Left renal cortex interstitium (tissue), 4 donors: ENCODE results near the gene KRTAP10-8. TPM values are rescaled to one million over a fixed set of nuclear protein-coding genes. Genes with fewer than 3 reads are reported as not detected.
"Not testable (repeated sequence)": the region's sequence is repeated elsewhere in the genome, so short reads cannot be mapped to it uniquely, and the experiment has no call there.

ENCODE experiments used
- DNase-seq, 4 donors: peaks; one replicate each; pipeline ENCODE4 v3.0.0-alpha.2; 2013; ENCODE audit warnings: low read depth in 4 of 4, low spot score in 2 of 4, missing footprints in 1 of 4
- polyA plus RNA-seq, 4 donors: library from polyadenylated mRNA; unstranded; fragments of 120-200 nt; gene quantifications; one replicate each; pipeline ENCODE4 v1.2.1, GENCODE V29; 2013; ENCODE audit not compliant: insufficient read length in 4 of 4

The KRTAP10-8 gene, protein sequence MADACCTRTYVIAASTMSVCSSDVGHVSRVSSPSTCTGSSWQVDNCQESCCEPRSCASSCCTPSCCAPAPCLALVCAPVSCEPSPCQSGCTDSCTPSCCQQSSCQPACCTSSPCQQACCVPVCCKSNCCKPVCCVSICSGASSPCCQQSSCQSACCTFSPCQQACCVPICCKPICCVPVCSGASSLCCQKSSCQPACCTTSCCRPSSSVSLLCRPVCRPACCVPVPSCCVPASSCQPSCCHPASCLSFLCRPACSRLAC
- polyA plus RNA-seq = not detected

GRCh38 chr21:44612029-44612486 is at the start of gene KRTAP10-8:
KRTAP10-8 (plus strand) TSS chr21:44612079; CDS start chr21:44612101, 22 bp downstream.
- no peak for DNase-seq

GRCh38 chr21:44564099-44564498 is 47.8 kb upstream of the KRTAP10-8 start:
- no peak for DNase-seq

DNA sequence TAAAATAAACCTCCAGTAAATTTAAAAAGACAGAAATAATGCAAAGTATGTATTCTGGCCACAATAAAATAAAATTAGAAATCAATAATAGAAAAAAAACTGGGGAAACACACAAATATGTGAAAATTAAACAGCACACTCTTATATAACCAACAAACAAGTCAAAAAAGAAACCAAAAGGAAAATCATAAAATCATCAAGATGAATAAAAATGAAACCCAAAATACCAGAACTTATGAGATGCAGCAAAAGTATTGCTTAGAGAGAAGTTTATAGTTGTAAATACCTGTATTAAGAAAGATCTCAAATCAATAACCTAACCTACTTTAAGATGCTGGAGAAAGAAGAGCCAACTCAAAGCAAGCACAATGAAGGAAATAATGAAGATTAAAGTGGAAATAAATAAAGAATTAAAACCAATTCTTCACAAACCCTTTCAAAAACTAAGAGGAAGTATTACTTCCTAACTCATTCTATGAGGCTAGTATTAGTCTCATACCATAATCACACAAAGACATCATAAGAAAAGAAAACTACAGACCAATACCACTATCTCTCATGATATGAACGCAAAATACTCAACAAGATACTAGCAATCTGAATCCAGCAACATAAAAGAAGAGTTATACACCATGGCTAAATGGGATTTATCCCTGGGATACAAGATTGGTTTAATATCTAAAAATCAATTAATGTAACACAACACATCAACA is 46.8 kb upstream of the KRTAP10-8 start:
- no peak for DNase-seq

DNA sequence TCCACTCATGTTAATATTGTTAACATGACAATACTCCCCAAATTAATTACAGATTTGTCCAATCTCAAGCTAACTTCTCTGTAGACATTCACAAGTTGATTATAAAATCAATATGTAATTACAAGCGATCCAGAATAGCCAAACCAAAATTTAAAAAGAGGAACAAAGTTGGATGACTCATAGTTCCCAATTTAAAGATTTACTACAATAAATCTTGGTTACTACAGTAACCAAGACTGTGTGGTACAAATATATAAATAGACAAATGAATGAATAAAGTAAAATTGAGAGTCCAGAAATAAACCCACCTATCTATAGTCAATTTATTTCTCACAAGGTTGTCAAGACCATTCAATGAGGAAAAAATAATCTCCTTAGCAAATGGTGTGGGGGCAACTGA is 45.5 kb upstream of the KRTAP10-8 start:
- no peak for DNase-seq

DNA sequence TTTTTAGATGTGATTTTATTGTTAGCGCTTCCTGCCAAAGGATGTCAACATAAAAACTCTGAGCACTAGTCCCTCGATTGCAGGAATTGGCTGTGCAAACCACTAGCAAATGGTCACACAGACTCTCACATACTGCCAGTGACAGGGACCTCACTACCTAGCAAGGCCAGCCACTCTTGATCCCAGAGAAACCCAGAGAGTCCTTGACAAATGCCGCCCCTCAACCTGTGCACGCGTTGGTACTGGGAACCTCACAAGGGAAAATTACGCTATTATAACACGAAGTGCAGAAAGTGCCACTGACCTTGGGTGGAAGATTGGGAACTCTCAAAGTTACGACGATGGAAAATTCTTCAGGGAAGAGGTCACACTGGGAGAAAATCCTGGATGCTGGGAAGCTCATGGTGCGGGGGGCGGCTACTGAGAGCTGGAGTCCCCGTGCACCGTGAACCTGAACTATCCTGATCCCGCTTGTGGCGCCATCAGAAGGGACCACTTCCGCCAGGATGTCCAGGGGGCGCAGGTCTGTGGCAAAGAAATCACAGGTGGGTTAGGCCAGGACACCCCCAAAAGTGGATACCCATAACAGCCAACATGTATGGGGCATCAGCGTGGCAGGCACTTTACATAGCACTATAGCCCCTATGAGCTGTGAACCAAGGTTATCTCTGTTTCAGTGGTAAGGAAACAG is 44.3 kb upstream of the KRTAP10-8 start:
- no peak for DNase-seq

DNA sequence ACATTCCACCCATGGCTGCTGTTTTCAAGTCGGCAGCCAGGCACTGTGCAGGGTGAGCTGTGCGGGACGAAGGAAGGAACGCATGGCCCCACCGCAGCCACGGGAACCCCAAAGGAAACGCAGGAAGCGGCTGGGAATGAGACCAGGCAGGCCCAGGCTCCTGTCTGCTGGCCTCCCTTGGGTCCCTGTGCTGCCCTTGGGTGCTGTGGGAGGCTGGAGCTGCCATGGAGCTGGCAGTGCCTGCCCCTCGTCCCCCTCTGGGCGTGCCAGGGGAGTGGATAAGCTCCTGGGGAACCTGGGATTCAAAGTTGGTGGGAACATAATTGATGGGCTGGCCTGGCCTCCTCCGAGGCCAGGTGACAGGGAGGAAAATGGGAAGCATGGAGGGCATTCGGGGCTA is 43.6 kb upstream of the KRTAP10-8 start:
- no peak for DNase-seq

DNA sequence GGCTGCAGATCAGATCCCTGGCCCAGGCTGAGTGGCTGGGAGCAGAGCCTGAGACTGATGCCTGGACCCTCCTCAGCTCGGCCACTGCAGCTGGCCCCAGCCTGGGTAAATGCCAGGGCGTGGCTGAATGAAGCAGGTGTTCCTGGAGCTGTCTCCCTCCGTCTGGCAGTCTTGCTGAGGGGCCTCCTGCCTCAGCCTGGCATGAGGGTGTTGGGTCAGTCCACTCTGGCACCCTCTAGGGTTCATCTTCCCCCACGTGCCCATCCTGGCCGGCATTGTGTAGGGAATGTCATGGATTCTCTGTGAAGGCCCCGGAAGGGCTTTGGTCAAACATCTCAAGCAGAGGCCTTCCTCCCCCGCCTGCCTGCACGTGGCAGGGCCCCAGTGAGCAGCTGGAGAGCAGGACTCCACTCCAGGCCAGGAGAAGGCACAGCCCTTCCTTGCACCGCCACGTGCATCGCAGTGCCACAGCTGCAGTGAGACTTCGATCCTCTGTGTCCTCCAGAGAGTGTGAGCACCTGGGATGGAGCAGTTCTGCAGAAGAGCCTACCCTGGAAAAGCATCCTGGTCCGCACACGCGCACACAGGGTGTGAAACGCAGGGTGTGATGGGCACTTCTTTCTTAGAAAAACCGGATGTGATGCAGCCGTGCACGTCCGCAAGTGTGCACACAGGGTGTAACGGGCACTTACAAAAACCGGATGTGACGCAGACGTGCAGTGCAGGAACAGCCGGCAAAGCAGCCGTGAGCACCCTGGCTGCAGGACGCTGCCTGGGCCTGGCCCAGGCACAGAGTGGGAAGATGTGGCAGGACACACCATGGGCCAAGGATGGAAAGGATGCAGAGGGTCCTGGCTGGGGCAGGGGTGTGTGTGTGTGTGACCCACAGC is 43.0 kb upstream of the KRTAP10-8 start:
- DNase-seq = no peak

DNA sequence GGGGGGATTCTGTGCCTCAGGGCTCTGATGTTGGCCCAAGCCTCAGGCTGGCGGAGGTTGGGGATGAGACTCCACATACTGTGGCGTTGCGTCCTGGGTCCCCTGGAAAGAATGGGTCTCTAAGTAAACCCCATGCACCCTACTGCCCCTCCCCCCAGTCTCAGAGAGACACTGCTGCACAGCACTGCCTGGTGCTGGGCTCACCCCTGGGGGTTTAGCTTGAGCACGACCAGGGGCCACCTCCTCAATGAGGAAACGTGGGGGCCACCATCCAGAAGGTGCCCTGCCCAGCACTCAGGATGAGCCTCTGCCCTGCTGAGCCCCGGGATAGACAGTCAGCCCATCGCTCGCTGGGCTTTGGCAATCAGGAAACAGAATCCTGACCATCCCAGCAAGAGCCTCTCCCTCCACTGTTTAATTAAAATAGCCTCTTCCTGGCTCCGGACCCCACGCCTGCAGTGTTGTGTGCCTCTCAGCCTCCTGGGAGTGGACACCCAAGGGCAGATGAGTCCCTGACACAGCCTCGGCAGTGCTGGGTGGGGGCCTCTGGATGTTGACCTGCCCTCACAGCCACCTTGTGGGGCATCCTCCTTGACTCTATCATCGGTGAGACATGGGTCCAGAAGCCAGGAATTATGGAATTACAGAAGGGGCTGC is 41.9 kb upstream of the KRTAP10-8 start:
- no peak for DNase-seq

GRCh38 chr21:44571296-44571695 is 40.6 kb upstream of the KRTAP10-8 start:
- no peak for DNase-seq

- DNase-seq = no peak
These were observed 39.8 kb upstream of the KRTAP10-8 start for GRCh38 chr21:44571844-44572782.

DNA sequence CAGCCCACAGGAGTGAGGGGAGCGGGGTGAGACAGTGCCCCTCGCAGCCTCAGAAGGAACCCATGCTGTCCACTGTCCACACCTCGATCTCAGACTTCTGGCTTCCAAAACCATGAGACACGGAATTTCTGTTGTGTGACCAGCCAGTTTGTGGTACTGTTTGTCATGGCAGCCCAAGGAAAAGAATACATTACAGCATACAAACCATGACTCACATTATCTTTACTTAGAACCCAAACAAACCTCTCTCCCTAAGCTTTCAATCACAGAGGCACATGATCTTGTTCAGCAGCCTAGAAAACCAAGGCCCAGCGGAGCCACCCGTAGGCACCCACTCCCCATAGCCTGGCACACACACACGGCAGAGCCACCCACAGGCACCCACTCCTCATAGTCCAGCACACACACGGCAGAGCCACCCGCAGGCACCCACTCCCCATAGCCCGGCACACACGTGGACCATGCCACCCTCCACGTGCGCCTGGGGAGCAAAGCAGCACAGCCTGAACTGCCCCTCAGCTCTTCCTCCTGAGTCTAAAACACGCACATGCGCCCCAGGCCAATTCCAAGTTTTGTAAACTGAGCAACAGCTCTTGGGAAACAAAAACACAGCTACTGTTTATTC is 38.8 kb upstream of the KRTAP10-8 start:
- DNase-seq = no peak

- not testable (repeated sequence) for DNase-seq
These were observed 38.0 kb upstream of the KRTAP10-8 start, which contains the start of gene KRTAP10-4 for GRCh38 chr21:44573630-44574456. KRTAP10-4 (plus strand) TSS chr21:44573729; CDS start chr21:44573759, 30 bp downstream.

DNA sequence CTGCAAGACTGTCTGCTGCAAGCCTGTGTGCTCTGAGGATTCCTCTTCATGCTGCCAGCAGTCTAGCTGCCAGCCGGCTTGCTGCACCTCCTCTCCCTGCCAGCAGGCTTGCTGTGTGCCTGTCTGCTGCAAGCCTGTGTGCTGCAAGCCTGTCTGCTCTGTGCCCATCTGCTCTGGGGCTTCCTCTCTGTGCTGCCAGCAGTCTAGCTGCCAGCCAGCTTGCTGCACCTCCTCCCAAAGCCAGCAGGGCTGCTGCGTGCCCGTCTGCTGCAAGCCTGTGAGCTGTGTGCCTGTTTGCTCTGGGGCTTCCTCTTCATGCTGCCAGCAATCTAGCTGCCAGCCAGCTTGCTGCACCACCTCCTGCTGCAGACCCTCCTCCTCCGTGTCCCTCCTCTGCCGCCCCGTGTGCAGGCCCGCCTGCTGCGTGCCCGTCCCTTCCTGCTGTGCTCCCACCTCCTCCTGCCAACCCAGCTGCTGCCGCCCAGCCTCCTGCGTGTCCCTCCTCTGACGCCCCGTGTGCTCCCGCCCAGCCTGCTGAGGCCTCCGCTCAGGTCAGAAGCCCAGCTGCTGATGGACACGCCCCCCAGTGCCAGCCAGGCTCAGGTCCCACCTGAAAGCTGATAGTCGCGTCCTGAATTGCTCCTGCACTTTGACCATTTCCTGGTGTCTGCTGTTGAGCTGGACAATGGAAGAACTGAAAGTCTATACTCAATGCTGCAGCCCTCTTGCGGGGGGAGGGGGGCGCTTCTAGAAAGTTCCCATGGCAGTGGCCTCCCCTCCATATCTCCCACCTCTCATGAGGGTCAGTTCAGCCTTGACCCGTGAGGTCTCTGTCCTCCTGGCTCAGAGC is 37.2 kb upstream of the KRTAP10-8 start:
- no peak for DNase-seq

DNA sequence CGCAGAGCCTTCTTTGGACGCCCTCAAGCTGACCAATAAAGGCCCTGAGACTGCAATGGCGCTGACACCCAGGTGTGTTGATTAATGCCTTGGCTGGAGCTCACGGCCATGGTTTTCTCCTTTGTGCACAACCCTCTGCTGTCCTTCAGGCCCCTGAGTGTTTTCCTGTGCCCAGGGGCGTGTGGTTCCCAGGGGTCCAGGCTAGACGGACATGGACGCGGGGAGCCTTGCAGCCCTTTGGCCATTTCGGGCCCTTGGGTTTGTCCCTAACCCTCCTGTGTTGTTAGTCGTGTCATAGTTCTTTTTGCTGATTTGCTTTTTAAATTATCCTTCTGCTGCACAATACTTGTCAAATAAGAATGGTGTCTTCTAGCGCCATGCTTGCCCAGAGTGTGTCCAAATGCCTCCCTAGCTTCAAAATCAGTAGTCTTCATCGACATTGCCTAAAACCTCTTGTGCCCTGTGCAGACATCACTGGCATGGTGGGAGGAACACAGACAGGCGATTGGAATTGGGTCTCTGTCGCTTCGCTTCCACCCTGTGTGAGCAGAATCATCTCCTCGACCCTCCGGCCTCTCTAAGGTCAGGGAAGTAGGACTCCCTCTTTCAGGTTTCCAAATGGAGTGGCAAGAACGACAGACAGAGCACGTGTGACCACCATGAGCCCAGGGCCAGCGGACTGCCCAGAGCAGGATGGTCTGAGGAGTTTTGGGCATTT is 36.4 kb upstream of the KRTAP10-8 start:
- DNase-seq = no peak

DNA sequence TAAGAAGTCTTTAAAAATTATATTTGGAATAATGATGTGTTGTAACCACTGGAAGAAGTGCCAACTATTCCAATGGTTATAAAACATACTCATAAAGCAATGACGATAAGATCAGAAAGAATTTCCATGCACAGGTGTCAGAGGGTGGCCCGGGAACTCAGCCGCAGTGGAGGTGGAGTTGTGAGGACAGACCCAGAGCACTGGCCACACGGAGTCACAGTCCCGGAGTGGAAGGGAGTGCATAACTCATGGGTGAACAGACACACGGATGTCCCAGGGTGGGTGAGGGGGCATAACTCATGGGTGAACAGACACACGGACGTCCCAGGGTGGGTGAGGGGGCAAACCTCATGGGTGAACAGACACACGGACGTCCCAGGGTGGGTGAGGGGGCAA is 35.9 kb upstream of the KRTAP10-8 start:
- DNase-seq = no peak
